HepG2 (cell line): ENCODE measurements around the gene C5AR2. TPM values are rescaled to one million over a fixed set of nuclear protein-coding genes. Genes with fewer than 3 reads are reported as not detected.

Experiments used
- BORCS8-MEF2B ChIP-seq: sonication (generic); formaldehyde crosslinking; IDR thresholded peaks from 2 replicates; pipeline ENCODE4 v1.8.0; 2022; ENCODE audit warnings: mild to moderate bottlenecking, missing genetic modification reagents
- DNMT3B ChIP-seq: conservative IDR thresholded peaks from 2 replicates; pipeline ENCODE4 v1.6.1; 2016; ENCODE audit warnings: missing biosample characterization, control low read depth
- KLF11 ChIP-seq: IDR thresholded peaks from 2 replicates; pipeline ENCODE4 v1.6.1; 2016; ENCODE audit warnings: missing compliant biosample characterization
- KLF15 ChIP-seq: sonication (generic); formaldehyde crosslinking; IDR thresholded peaks from 2 replicates; pipeline ENCODE4 v1.8.1; 2023; ENCODE audit warnings: borderline replicate concordance, mild to moderate bottlenecking, inconsistent platforms, missing genetic modification reagents, mixed read lengths
- MAZ ChIP-seq, 2 experiments: sonication (generic) in 1 of 2; formaldehyde crosslinking in 1 of 2; IDR thresholded peaks; 2 replicates each; pipeline versions ENCODE4 v1.5.0 to v1.6.1; 2012 to 2020; ENCODE audit warnings: low read depth in 2 of 2, mild to moderate bottlenecking in 2 of 2, borderline replicate concordance in 1 of 2, improper control_type of control experiment in 1 of 2, low read length in 1 of 2, missing genetic modification reagents in 1 of 2, moderate library complexity in 1 of 2
- RFX5 ChIP-seq: IDR thresholded peaks from 2 replicates; pipeline ENCODE4 v1.6.1; 2011; ENCODE audit warnings: low read depth, low read length, improper control_type of control experiment
- SIN3A ChIP-seq: IDR thresholded peaks from 2 replicates; pipeline ENCODE4 v1.6.1; 2011; ENCODE audit warnings: low read depth, mild to moderate bottlenecking, control low read depth, low read length, borderline replicate concordance
- SMAD3 ChIP-seq: sonication (generic); formaldehyde crosslinking; IDR thresholded peaks from 2 replicates; pipeline ENCODE4 v1.4.0; 2020; ENCODE audit warnings: missing genetic modification reagents
- ZFY ChIP-seq: sonication (generic); formaldehyde crosslinking; IDR thresholded peaks from 2 replicates; pipeline ENCODE4 v1.4.0; 2020; ENCODE audit warnings: missing genetic modification reagents
- ZNF251 ChIP-seq: sonication (generic); formaldehyde crosslinking; IDR thresholded peaks from 2 replicates; pipeline ENCODE4 v1.9.0; 2021; ENCODE audit warnings: mild to moderate bottlenecking, missing genetic modification reagents
- ZNF614 ChIP-seq: IDR thresholded peaks from 2 replicates; pipeline ENCODE4 v1.6.1; 2018; ENCODE audit warnings: missing biosample characterization, missing genetic modification reagents, inconsistent platforms, borderline replicate concordance
- ZNF629 ChIP-seq: sonication (generic); formaldehyde crosslinking; conservative IDR thresholded peaks from 2 replicates; pipeline ENCODE4 v1.5.0; 2020; ENCODE audit warnings: missing genetic modification reagents
- ZNF670 ChIP-seq: sonication (generic); formaldehyde crosslinking; IDR thresholded peaks from 2 replicates; pipeline ENCODE4 v1.8.0; 2022; ENCODE audit warnings: mild to moderate bottlenecking, missing genetic modification reagents, borderline replicate concordance
- ZNF737 ChIP-seq: sonication (generic); formaldehyde crosslinking; IDR thresholded peaks from 2 replicates; pipeline ENCODE4 v1.5.0; 2020; ENCODE audit warnings: missing genetic modification reagents, mild to moderate bottlenecking, borderline replicate concordance
- ZNF772 ChIP-seq: sonication (generic); formaldehyde crosslinking; IDR thresholded peaks from 2 replicates; pipeline ENCODE4 v1.5.0; 2020; ENCODE audit warnings: mild to moderate bottlenecking, missing genetic modification reagents
- ZSCAN21 ChIP-seq: sonication (generic); formaldehyde crosslinking; IDR thresholded peaks from 2 replicates; pipeline ENCODE4 v1.8.0; 2022; ENCODE audit warnings: mild to moderate bottlenecking, missing genetic modification reagents, moderate library complexity, borderline replicate concordance
- polyA plus RNA-seq, 8 experiments: library from polyadenylated mRNA; depleted of rRNA in 3 of 8; stranded (reverse) in 7 of 8; unstranded in 1 of 8; fragments of >200 nt; fragmentation: Illumina TruSeq in 4 of 8; extraction: Trizol in 4 of 8; gene quantifications; 2 replicates each; pipeline versions ENCODE4 v1.2.1 to v1.2.3, GENCODE V29; 2011 to 2016; ENCODE audit warnings: low read depth in 4 of 8, missing spikeins in 1 of 8, mixed read lengths in 1 of 8; ENCODE audit not compliant: insufficient read depth in 1 of 8
- total RNA-seq, 5 experiments: library from RNA; depleted of rRNA; stranded (reverse); fragments of >200 nt; fragmentation: Illumina TruSeq; extraction: Trizol; gene quantifications; 2 replicates each; pipeline ENCODE4 v1.2.3, GENCODE V29; 2016; ENCODE audit warnings: low read depth in 1 of 5
- TF ChIP-seq, protein P1 (sequence below): sonication (generic); IDR thresholded peaks from 2 replicates; pipeline ENCODE4 v1.6.1; 2016; ENCODE audit warnings: low read depth, borderline replicate concordance
- TF ChIP-seq, protein P2 (sequence below): sonication (generic); formaldehyde crosslinking; IDR thresholded peaks from 2 replicates; pipeline ENCODE4 v1.4.0; 2020; ENCODE audit warnings: mild to moderate bottlenecking, missing genetic modification reagents
- TF ChIP-seq, protein P3 (sequence below): sonication (generic); formaldehyde crosslinking; conservative IDR thresholded peaks from 2 replicates; pipeline ENCODE4 v1.8.0; 2022; ENCODE audit warnings: mild to moderate bottlenecking, moderate library complexity, missing genetic modification reagents
- TF ChIP-seq, protein P4 (sequence below): sonication (generic); formaldehyde crosslinking; IDR thresholded peaks from 2 replicates; pipeline ENCODE4 v1.8.1; 2023; ENCODE audit warnings: mild to moderate bottlenecking, missing genetic modification reagents
- TF ChIP-seq, protein P5 (sequence below): sonication (generic); formaldehyde crosslinking; conservative IDR thresholded peaks from 2 replicates; pipeline ENCODE4 v1.4.0; 2020; ENCODE audit warnings: missing genetic modification reagents
- TF ChIP-seq, protein P6 (sequence below): sonication (generic); formaldehyde crosslinking; IDR thresholded peaks from 2 replicates; pipeline ENCODE4 v1.5.0; 2020; ENCODE audit warnings: missing genetic modification reagents

Gene C5AR2
- total and polyA plus RNA-seq, 2 of the 13 experiments (the other 11 are each of a cell fraction or from before 2014, with no cell fraction given), result 0.09 to 0.24 TPM

DNA sequence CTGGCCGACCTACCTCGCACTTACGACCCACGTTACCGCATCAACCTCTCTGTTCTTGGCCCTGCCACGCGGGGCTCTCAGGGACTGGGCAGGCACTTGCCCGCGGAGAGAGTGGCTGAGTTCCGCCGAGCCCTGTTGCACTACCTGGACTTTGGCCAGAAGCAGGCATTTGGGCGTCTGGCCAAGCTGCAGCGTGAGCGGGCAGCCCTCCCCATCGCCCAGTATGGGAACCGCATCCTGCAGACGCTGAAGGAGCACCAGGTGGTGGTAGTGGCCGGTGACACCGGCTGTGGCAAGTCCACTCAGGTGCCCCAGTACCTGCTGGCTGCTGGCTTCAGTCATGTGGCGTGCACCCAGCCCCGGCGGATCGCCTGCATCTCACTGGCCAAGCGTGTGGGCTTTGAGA is 21.3 kb downstream of the C5AR2 start (continued):
- TF ChIP-seq, protein P1, sequence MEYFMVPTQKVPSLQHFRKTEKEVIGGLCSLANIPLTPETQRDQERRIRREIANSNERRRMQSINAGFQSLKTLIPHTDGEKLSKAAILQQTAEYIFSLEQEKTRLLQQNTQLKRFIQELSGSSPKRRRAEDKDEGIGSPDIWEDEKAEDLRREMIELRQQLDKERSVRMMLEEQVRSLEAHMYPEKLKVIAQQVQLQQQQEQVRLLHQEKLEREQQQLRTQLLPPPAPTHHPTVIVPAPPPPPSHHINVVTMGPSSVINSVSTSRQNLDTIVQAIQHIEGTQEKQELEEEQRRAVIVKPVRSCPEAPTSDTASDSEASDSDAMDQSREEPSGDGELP, result peak; percentile 61; the same call in 1 of the 2 replicates
- TF ChIP-seq, protein P2, sequence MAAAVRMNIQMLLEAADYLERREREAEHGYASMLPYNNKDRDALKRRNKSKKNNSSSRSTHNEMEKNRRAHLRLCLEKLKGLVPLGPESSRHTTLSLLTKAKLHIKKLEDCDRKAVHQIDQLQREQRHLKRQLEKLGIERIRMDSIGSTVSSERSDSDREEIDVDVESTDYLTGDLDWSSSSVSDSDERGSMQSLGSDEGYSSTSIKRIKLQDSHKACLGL (CRISPR knock-in tag), result no peak
- TF ChIP-seq KLF11 (CRISPR knock-in tag), result no peak
- TF ChIP-seq ZNF614, result no peak
- no peak for TF ChIP-seq DNMT3B (CRISPR knock-in tag)
- TF ChIP-seq ZNF629, result peak; percentile 49
- TF ChIP-seq ZNF251, result no peak
- TF ChIP-seq ZFY (CRISPR knock-in tag), result no peak
- TF ChIP-seq, protein P3, sequence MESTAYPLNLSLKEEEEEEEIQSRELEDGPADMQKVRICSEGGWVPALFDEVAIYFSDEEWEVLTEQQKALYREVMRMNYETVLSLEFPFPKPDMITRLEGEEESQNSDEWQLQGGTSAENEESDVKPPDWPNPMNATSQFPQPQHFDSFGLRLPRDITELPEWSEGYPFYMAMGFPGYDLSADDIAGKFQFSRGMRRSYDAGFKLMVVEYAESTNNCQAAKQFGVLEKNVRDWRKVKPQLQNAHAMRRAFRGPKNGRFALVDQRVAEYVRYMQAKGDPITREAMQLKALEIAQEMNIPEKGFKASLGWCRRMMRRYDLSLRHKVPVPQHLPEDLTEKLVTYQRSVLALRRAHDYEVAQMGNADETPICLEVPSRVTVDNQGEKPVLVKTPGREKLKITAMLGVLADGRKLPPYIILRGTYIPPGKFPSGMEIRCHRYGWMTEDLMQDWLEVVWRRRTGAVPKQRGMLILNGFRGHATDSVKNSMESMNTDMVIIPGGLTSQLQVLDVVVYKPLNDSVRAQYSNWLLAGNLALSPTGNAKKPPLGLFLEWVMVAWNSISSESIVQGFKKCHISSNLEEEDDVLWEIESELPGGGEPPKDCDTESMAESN (CRISPR knock-in tag), result peak; percentile 53; the same call in 1 of the 2 replicates
- no peak for TF ChIP-seq ZNF737 (CRISPR knock-in tag)
- TF ChIP-seq MAZ (IDR thresholded peaks at IDR 0.05; ENCODE audit: borderline replicate concordance, low read depth, low read length), result 0 out of 2 replicates have a peak, but pooled peaks have one; percentile 40
- TF ChIP-seq MAZ (CRISPR knock-in tag; IDR thresholded peaks at IDR 0.05; ENCODE audit: low read depth), result peak; percentile 62; the same call in 1 of the 2 replicates
- no peak for TF ChIP-seq RFX5
- TF ChIP-seq BORCS8-MEF2B (CRISPR knock-in tag), result 0 out of 2 replicates have a peak, but pooled peaks have one; percentile 51
- no peak for TF ChIP-seq KLF15 (CRISPR knock-in tag)
- TF ChIP-seq, protein P4, sequence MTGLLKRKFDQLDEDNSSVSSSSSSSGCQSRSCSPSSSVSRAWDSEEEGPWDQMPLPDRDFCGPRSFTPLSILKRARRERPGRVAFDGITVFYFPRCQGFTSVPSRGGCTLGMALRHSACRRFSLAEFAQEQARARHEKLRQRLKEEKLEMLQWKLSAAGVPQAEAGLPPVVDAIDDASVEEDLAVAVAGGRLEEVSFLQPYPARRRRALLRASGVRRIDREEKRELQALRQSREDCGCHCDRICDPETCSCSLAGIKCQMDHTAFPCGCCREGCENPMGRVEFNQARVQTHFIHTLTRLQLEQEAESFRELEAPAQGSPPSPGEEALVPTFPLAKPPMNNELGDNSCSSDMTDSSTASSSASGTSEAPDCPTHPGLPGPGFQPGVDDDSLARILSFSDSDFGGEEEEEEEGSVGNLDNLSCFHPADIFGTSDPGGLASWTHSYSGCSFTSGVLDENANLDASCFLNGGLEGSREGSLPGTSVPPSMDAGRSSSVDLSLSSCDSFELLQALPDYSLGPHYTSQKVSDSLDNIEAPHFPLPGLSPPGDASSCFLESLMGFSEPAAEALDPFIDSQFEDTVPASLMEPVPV (CRISPR knock-in tag), result no peak
- TF ChIP-seq, protein P5, sequence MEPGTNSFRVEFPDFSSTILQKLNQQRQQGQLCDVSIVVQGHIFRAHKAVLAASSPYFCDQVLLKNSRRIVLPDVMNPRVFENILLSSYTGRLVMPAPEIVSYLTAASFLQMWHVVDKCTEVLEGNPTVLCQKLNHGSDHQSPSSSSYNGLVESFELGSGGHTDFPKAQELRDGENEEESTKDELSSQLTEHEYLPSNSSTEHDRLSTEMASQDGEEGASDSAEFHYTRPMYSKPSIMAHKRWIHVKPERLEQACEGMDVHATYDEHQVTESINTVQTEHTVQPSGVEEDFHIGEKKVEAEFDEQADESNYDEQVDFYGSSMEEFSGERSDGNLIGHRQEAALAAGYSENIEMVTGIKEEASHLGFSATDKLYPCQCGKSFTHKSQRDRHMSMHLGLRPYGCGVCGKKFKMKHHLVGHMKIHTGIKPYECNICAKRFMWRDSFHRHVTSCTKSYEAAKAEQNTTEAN, result no peak
- TF ChIP-seq, protein P6, sequence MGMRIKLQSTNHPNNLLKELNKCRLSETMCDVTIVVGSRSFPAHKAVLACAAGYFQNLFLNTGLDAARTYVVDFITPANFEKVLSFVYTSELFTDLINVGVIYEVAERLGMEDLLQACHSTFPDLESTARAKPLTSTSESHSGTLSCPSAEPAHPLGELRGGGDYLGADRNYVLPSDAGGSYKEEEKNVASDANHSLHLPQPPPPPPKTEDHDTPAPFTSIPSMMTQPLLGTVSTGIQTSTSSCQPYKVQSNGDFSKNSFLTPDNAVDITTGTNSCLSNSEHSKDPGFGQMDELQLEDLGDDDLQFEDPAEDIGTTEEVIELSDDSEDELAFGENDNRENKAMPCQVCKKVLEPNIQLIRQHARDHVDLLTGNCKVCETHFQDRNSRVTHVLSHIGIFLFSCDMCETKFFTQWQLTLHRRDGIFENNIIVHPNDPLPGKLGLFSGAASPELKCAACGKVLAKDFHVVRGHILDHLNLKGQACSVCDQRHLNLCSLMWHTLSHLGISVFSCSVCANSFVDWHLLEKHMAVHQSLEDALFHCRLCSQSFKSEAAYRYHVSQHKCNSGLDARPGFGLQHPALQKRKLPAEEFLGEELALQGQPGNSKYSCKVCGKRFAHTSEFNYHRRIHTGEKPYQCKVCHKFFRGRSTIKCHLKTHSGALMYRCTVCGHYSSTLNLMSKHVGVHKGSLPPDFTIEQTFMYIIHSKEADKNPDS, result no peak
- peak; percentile 33; the same call in 1 of the 2 replicates for TF ChIP-seq ZSCAN21 (CRISPR knock-in tag)
- peak; percentile 58; the same call in 1 of the 2 replicates for TF ChIP-seq SIN3A
- peak; percentile 60; the same call in 1 of the 2 replicates for TF ChIP-seq ZNF670 (CRISPR knock-in tag)
- TF ChIP-seq SMAD3 (CRISPR knock-in tag), result no peak
- no peak for TF ChIP-seq ZNF772 (CRISPR knock-in tag)
